GM13977 (cell line): ENCODE measurements around the gene ENTREP3.
"Not testable (repeated sequence)": the region's sequence is repeated elsewhere in the genome, so short reads cannot be mapped to it uniquely, and the experiment has no call there.

Experiments used
- DNase-seq: peaks from one replicate; pipeline ENCODE4 v3.0.0; 2012; ENCODE audit warnings: low spot score
- CTCF ChIP-seq: IDR thresholded peaks from 2 replicates; pipeline ENCODE4 v1.5.1; 2012; ENCODE audit warnings: mild to moderate bottlenecking, control low read depth; ENCODE audit not compliant: insufficient read depth; ENCODE audit errors: extremely low read depth, missing control alignments
- in situ Hi-C: fragments of 300-500 bp; cut with MboI; formaldehyde crosslinking; loops from one replicate; pipeline ENCODE4 v1.12.0; 2022; ENCODE audit warnings: low sequenced_read_pairs, low pct_unique_long_range_greater_than_20kb, mixed read lengths, inconsistent platforms; ENCODE audit not compliant: unreplicated experiment

Gene ENTREP3

GRCh38 chr1:155245163-155245524 lies 10.1 kb downstream of the ENTREP3 start:
- in situ Hi-C loops = no loop called here
- DNase-seq = no peak
- TF ChIP-seq CTCF = no peak

GRCh38 chr1:155244368-155245162 lies 10.7 kb downstream of the ENTREP3 start:
- in situ Hi-C loops = no loop called here
- peak; percentile 96 for DNase-seq
- peak; percentile 46 for TF ChIP-seq CTCF

GRCh38 chr1:155242805-155243358 lies 12.4 kb downstream of the ENTREP3 start:
- DNase-seq = no peak
- TF ChIP-seq CTCF = no peak
- in situ Hi-C loops = no loop called here

- TF ChIP-seq CTCF = no peak
- no peak for DNase-seq
- in situ Hi-C loops = no loop called here
Measured at GRCh38 chr1:155241841-155242264, 13.4 kb downstream of the ENTREP3 start.

GRCh38 chr1:155241069-155241679 lies 14.1 kb downstream of the ENTREP3 start:
- DNase-seq = peak; percentile 80
- in situ Hi-C loops = no loop called here
- TF ChIP-seq CTCF = no peak

- in situ Hi-C loops = no loop called here
- DNase-seq = no peak
- TF ChIP-seq CTCF = no peak
Measured at GRCh38 chr1:155236451-155236850, 18.8 kb downstream of the ENTREP3 start.

GRCh38 chr1:155235375-155235774 lies 19.9 kb downstream of the ENTREP3 start:
- in situ Hi-C loops, DNase-seq: not testable (repeated sequence)

GRCh38 chr1:155233502-155233901 lies 21.8 kb downstream of the ENTREP3 start:
- DNase-seq, in situ Hi-C loops: not testable (repeated sequence)

- not testable (repeated sequence) for DNase-seq
Measured at GRCh38 chr1:155232001-155232978, 23.0 kb downstream of the ENTREP3 start.

More at GRCh38 chr1:155232001-155232978, 23.0 kb downstream of the ENTREP3 start:
- in situ Hi-C loops = not testable (repeated sequence)
